ENCODE data around the gene CCDC80. TPM values are rescaled to one million over a fixed set of nuclear protein-coding genes. Genes with fewer than 3 reads are reported as not detected.
A peak's percentile ranks its signal among the peaks of the same experiment; 100 is the strongest.

CCDC80 gene
- total RNA-seq, 6 donors from 2014 or later: 2.1 to 354 (median 20.7) TPM

- peaks cover 5 to 28% (median 16%) of the 10 kb centered on the region in 4 donors for H3K4me1 ChIP-seq
- whole genome bisulfite sequencing, 2 donors: 94 to 98% methylated on average over 17 of the region's 17 CpGs
- no peaks in the 10 kb centered on the region for H3K36me3 ChIP-seq
- H3K27ac ChIP-seq: peak overlapping the region in 1 of 4 donors; percentile 21
- peak in 1 of 2 donors; percentile 22 for ATAC-seq (ENCODE audit: low FRiP score in 2 of 2)
- H3K27me3 ChIP-seq: no peaks in the 10 kb centered on the region
- peak in 1 of 2 donors; percentile 69 for DNase-seq
- TF ChIP-seq POLR2A (IDR thresholded peaks at IDR 0.05) (no peak), POLR2AphosphoS5 (IDR thresholded peaks at IDR 0.05) (no peak), CTCF (IDR thresholded peaks at IDR 0.05) (no peak), EP300 (IDR thresholded peaks at IDR 0.05) (no peak)
- H3K9me3 ChIP-seq: no peaks in the 10 kb centered on the region
- peak overlapping the region in 1 of 4 donors; percentile 25 for H3K4me3 ChIP-seq
Measured at GRCh38 chr3:112638327-112639020, 2.5 kb downstream of the CCDC80 start.

- TF ChIP-seq CTCF (IDR thresholded peaks at IDR 0.05) (no peak), POLR2A (IDR thresholded peaks at IDR 0.05) (no peak), EP300 (IDR thresholded peaks at IDR 0.05) (no peak), POLR2AphosphoS5 (IDR thresholded peaks at IDR 0.05) (no peak)
- Histone ChIP-seq H3K4me1 (peaks cover 0 to 20% (median 10%) of the 10 kb centered on the region in 4 donors), H3K9me3 (no peaks in the 10 kb centered on the region), H3K4me3 (peak overlapping the region in 1 of 4 donors; percentile 14), H3K27me3 (no peaks in the 10 kb centered on the region), H3K27ac (no peak overlapping the region), H3K36me3 (no peaks in the 10 kb centered on the region)
- 78 to 82% methylated on average over 4 of the region's 4 CpGs for WGBS, 2 donors
- DNase-seq (no peak), ATAC-seq (ENCODE audit: low FRiP score in 2 of 2) (no peak)
Measured at GRCh38 chr3:112637700-112638099, 3.2 kb downstream of the CCDC80 start.

- no peaks in the 10 kb centered on the region for H3K27me3 ChIP-seq
- ATAC-seq (ENCODE audit: low FRiP score in 2 of 2): peak in 1 of 2 donors; percentile 34
- H3K9me3 ChIP-seq: no peaks in the 10 kb centered on the region
- no peak for DNase-seq
- peaks cover 0 to 6% (median under 1%) of the 10 kb centered on the region in 4 donors for H3K4me1 ChIP-seq
- no peak overlapping the region for H3K4me3 ChIP-seq
- no peaks in the 10 kb centered on the region for H3K36me3 ChIP-seq
- TF ChIP-seq CTCF (IDR thresholded peaks at IDR 0.05) (no peak), POLR2AphosphoS5 (IDR thresholded peaks at IDR 0.05) (peak in 1 of 2 donors; percentile 18)
- H3K27ac ChIP-seq: no peak overlapping the region
- WGBS, 2 donors: 42 to 79% methylated on average over 1 of the region's 1 CpG
Measured at GRCh38 chr3:112635674-112636073, 5.3 kb downstream of the CCDC80 start.

GRCh38 chr3:112634786-112635541 lies 6.0 kb downstream of the CCDC80 start:
- Histone ChIP-seq H3K4me3 (no peak overlapping the region), H3K4me1 (no peaks in the 10 kb centered on the region), H3K36me3 (no peaks in the 10 kb centered on the region), H3K9me3 (no peaks in the 10 kb centered on the region), H3K27ac (no peak overlapping the region), H3K27me3 (no peaks in the 10 kb centered on the region)
- DNase-seq (no peak), ATAC-seq (ENCODE audit: low FRiP score in 2 of 2) (no peak)
- TF ChIP-seq POLR2AphosphoS5 (IDR thresholded peaks at IDR 0.05): no peak
- TF ChIP-seq POLR2A (IDR thresholded peaks at IDR 0.05): no peak
- TF ChIP-seq CTCF (IDR thresholded peaks at IDR 0.05): no peak
- no peak for TF ChIP-seq EP300 (IDR thresholded peaks at IDR 0.05)
- 83 to 89% methylated on average over 4 of the region's 4 CpGs for WGBS, 2 donors
